SKM-1 (cell line): ENCODE data around the gene CDK6.

ENCODE experiments used
- DNase-seq: peaks from one replicate; lab custom pipeline; 2025; ENCODE audit not compliant: unreplicated experiment; lab: John Stamatoyannopoulos, UW

Gene CDK6

GRCh38 chr7:92794831-92795230 is 41.5 kb downstream of the CDK6 start:
- DNase-seq, result no peak

- DNase-seq, result no peak
Observed at GRCh38 chr7:92794391-92794790, 42.0 kb downstream of the CDK6 start.

GRCh38 chr7:92793656-92794205 is 42.6 kb downstream of the CDK6 start:
- DNase-seq, result no peak

- no peak for DNase-seq
Observed at GRCh38 chr7:92790992-92791391, 45.4 kb downstream of the CDK6 start.

GRCh38 chr7:92788559-92789183 is 47.7 kb downstream of the CDK6 start:
- no peak for DNase-seq

GRCh38 chr7:92785923-92786322 is 50.5 kb downstream of the CDK6 start:
- no peak for DNase-seq

- DNase-seq, result no peak
Observed at GRCh38 chr7:92784935-92785334, 51.4 kb downstream of the CDK6 start.

- no peak for DNase-seq
Observed at GRCh38 chr7:92783260-92784201, 52.8 kb downstream of the CDK6 start.

GRCh38 chr7:92782855-92783254 is 53.5 kb downstream of the CDK6 start:
- no peak for DNase-seq

GRCh38 chr7:92782236-92782635 is 54.1 kb downstream of the CDK6 start:
- DNase-seq, result no peak

- DNase-seq, result no peak
Observed at GRCh38 chr7:92781117-92781720, 55.2 kb downstream of the CDK6 start.

GRCh38 chr7:92778972-92779371 is 57.4 kb downstream of the CDK6 start:
- peak; percentile 48 for DNase-seq

GRCh38 chr7:92777993-92778392 is 58.4 kb downstream of the CDK6 start:
- DNase-seq, result no peak

- DNase-seq, result no peak
Observed at GRCh38 chr7:92773808-92774207, 62.6 kb downstream of the CDK6 start.

- no peak for DNase-seq
Observed at GRCh38 chr7:92769844-92770243, 66.5 kb downstream of the CDK6 start.

- no peak for DNase-seq
Observed at GRCh38 chr7:92769394-92769699, 67.0 kb downstream of the CDK6 start.

- no peak for DNase-seq
Observed at GRCh38 chr7:92768501-92769393, 67.6 kb downstream of the CDK6 start.

GRCh38 chr7:92767437-92767836 is 68.9 kb downstream of the CDK6 start:
- DNase-seq, result no peak

GRCh38 chr7:92766461-92767003 is 69.8 kb downstream of the CDK6 start:
- DNase-seq, result no peak

GRCh38 chr7:92765725-92766124 is 70.6 kb downstream of the CDK6 start:
- DNase-seq, result no peak
